OCI-LY7 (cell line): ENCODE data around the gene LRRN3.

ENCODE experiments used
- EZH2phosphoT487 ChIP-seq: fragments of 200-600 bp; sonication (generic); IDR thresholded peaks from 2 replicates; pipeline ENCODE4 v1.6.1; 2018; ENCODE audit warnings: low read depth, borderline replicate concordance, mild to moderate bottlenecking, mixed run types, antibody characterized with exemption, low read length, moderate library complexity, mixed read lengths
- TF ChIP-seq, protein P1 (sequence below): fragments of 200-600 bp; sonication (generic); conservative IDR thresholded peaks from 2 replicates; pipeline ENCODE4 v1.5.1; 2014; ENCODE audit warnings: mild to moderate bottlenecking, antibody characterized with exemption, low read length, moderate library complexity, mixed read lengths

GRCh38 chr7:111085356-111085755, 5.6 kb upstream of the LRRN3 start:
- TF ChIP-seq, protein P1, sequence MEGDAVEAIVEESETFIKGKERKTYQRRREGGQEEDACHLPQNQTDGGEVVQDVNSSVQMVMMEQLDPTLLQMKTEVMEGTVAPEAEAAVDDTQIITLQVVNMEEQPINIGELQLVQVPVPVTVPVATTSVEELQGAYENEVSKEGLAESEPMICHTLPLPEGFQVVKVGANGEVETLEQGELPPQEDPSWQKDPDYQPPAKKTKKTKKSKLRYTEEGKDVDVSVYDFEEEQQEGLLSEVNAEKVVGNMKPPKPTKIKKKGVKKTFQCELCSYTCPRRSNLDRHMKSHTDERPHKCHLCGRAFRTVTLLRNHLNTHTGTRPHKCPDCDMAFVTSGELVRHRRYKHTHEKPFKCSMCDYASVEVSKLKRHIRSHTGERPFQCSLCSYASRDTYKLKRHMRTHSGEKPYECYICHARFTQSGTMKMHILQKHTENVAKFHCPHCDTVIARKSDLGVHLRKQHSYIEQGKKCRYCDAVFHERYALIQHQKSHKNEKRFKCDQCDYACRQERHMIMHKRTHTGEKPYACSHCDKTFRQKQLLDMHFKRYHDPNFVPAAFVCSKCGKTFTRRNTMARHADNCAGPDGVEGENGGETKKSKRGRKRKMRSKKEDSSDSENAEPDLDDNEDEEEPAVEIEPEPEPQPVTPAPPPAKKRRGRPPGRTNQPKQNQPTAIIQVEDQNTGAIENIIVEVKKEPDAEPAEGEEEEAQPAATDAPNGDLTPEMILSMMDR: no peak
- no peak for TF ChIP-seq EZH2phosphoT487
